ENCODE results near the gene UTP25. TPM values are rescaled to one million over a fixed set of nuclear protein-coding genes. Genes with fewer than 3 reads are reported as not detected.
A peak's percentile ranks its signal among the peaks of the same experiment; 100 is the strongest.

Gene UTP25
- polyA plus RNA-seq, 1 donor (not counting 4 experiments of a cell fraction or from before 2014, with no cell fraction given) = 13.3 TPM

DNA sequence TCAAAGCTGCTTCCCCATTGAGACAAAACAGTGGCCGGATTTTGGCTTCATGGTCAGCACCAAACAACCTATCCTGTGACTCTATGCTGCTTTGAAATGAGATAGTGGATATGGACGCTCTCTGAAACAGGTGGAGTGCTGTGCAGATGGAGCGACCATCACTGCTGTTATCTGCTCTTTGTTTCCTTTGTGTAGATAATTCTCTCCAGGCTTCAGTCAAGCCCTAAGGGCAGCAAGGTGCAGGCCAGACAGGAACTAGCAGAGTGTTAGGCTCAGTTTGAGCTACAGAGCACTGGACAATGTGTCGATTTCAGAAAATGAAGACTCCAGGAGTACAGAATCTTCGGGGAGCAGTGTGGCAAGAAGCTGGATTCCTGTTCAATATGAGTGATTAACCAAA is 17.0 kb upstream of the UTP25 start:
- no peak for DNase-seq (ENCODE audit: low read depth, low spot score)
- no peak overlapping the region for H3K9ac ChIP-seq (ENCODE audit: control insufficient read depth, extremely low read depth, insufficient read depth, low read length)
- H3K79me2 ChIP-seq (ENCODE audit: control insufficient read depth, insufficient read depth, low read length) = peaks cover 17% of the 10 kb centered on the region
- peak; percentile 64 for FAIRE-seq
- H3K4me3 ChIP-seq (ENCODE audit: control insufficient read depth in 2 of 3, extremely low read depth in 1 of 3, insufficient read depth in 2 of 3, low read depth in 1 of 3, low read length in 3 of 3) = no peak overlapping the region
- H3K4me2 ChIP-seq (ENCODE audit: control insufficient read depth, extremely low read depth, insufficient read depth, low read depth, low read length) = no peak overlapping the region
- H3K27me3 ChIP-seq (ENCODE audit: control insufficient read depth, extremely low read depth, insufficient read depth, low read length) = no peaks in the 10 kb centered on the region
- H3K36me3 ChIP-seq (ENCODE audit: control insufficient read depth in 2 of 2, extremely low read depth in 1 of 2, insufficient read depth in 2 of 2, low read length in 2 of 2) = no peaks in the 10 kb centered on the region
- H3K9me3 ChIP-seq (ENCODE audit: control insufficient read depth, low read depth, low read length) = no peaks in the 10 kb centered on the region
- H3K4me1 ChIP-seq (ENCODE audit: control insufficient read depth, extremely low read depth, insufficient read depth, low read length) = peaks cover 53% of the 10 kb centered on the region
- H4K20me1 ChIP-seq (ENCODE audit: control insufficient read depth, extremely low read depth, insufficient read depth, low read length) = no peaks in the 10 kb centered on the region
- no peak overlapping the region for H2AFZ ChIP-seq (ENCODE audit: control insufficient read depth, low read length)
- TF ChIP-seq EZH2 (IDR thresholded peaks at IDR 0.05; ENCODE audit: low read length) (no peak), CTCF (optimal IDR thresholded peaks at IDR 0.05 in 1 of 3, IDR thresholded peaks at IDR 0.05 in 1 of 3, conservative IDR thresholded peaks at IDR 0.05 in 1 of 3; ENCODE audit: extremely low read depth in 1 of 3, insufficient read depth in 2 of 3, low read length in 3 of 3) (no peak)
- H3K27ac ChIP-seq (ENCODE audit: control insufficient read depth, insufficient read depth, low read length) = peak overlapping the region; percentile 99
- dilution Hi-C loops (cut with MboI; ENCODE audit: extremely low pct_ligation_motif_present, low sequenced_read_pairs) = no loop called here
- no peaks in the 10 kb centered on the region for H3K9me1 ChIP-seq (ENCODE audit: control insufficient read depth, extremely low read depth, insufficient read depth, low read length)

- DNase-seq (ENCODE audit: low read depth, low spot score) (no peak), FAIRE-seq (no peak)
- no peaks in the 10 kb centered on the region for H3K79me2 ChIP-seq (ENCODE audit: control insufficient read depth, insufficient read depth, low read length)
- no peaks in the 10 kb centered on the region for H3K9me3 ChIP-seq (ENCODE audit: control insufficient read depth, low read depth, low read length)
- no peak overlapping the region for H3K4me3 ChIP-seq (ENCODE audit: control insufficient read depth in 2 of 3, extremely low read depth in 1 of 3, insufficient read depth in 2 of 3, low read depth in 1 of 3, low read length in 3 of 3)
- no peak overlapping the region for H3K27ac ChIP-seq (ENCODE audit: control insufficient read depth, insufficient read depth, low read length)
- no peak overlapping the region for H2AFZ ChIP-seq (ENCODE audit: control insufficient read depth, low read length)
- H3K9me1 ChIP-seq (ENCODE audit: control insufficient read depth, extremely low read depth, insufficient read depth, low read length) = no peaks in the 10 kb centered on the region
- dilution Hi-C loops (cut with MboI; ENCODE audit: extremely low pct_ligation_motif_present, low sequenced_read_pairs) = no loop called here
- H3K4me1 ChIP-seq (ENCODE audit: control insufficient read depth, extremely low read depth, insufficient read depth, low read length) = peaks cover 48% of the 10 kb centered on the region
- no peak for TF ChIP-seq CTCF (optimal IDR thresholded peaks at IDR 0.05 in 1 of 3, IDR thresholded peaks at IDR 0.05 in 1 of 3, conservative IDR thresholded peaks at IDR 0.05 in 1 of 3; ENCODE audit: extremely low read depth in 1 of 3, insufficient read depth in 2 of 3, low read length in 3 of 3)
- no peak for TF ChIP-seq EZH2 (IDR thresholded peaks at IDR 0.05; ENCODE audit: low read length)
- no peaks in the 10 kb centered on the region for H3K36me3 ChIP-seq (ENCODE audit: control insufficient read depth in 2 of 2, extremely low read depth in 1 of 2, insufficient read depth in 2 of 2, low read length in 2 of 2)
- H3K4me2 ChIP-seq (ENCODE audit: control insufficient read depth, extremely low read depth, insufficient read depth, low read depth, low read length) = no peak overlapping the region
- H4K20me1 ChIP-seq (ENCODE audit: control insufficient read depth, extremely low read depth, insufficient read depth, low read length) = no peaks in the 10 kb centered on the region
- no peaks in the 10 kb centered on the region for H3K27me3 ChIP-seq (ENCODE audit: control insufficient read depth, extremely low read depth, insufficient read depth, low read length)
- no peak overlapping the region for H3K9ac ChIP-seq (ENCODE audit: control insufficient read depth, extremely low read depth, insufficient read depth, low read length)
Observed at GRCh38 chr1:209813902-209814301, 13.9 kb upstream of the UTP25 start.
